Measurements from ENCODE around the gene ABHD4. TPM values are rescaled to one million over a fixed set of nuclear protein-coding genes. Genes with fewer than 3 reads are reported as not detected.

The ABHD4 gene
- total and polyA plus RNA-seq, 2 of the 4 experiments (the other 2 are of a cell fraction), result 5.0 to 22.0 TPM

- Histone ChIP-seq H2BK120ac (ENCODE audit: low read depth, low read length) (no peak overlapping the region), H3K79me1 (ENCODE audit: low read depth in 1 of 2, low read length in 2 of 2) (peaks cover 0 to 9% of the 10 kb centered on the region in 2 experiments; a peak in 2 of 4 replicates), H3K23ac (ENCODE audit: low read depth, low read length) (no peak overlapping the region), H3K27me3 (ENCODE audit: control insufficient read depth, insufficient read depth, low read length) (no peaks in the 10 kb centered on the region), H3K36me3 (ENCODE audit: control insufficient read depth, insufficient read depth, low read length) (peaks cover 4% of the 10 kb centered on the region), H3K9me3 (ENCODE audit: control insufficient read depth, insufficient read depth, low read length) (no peaks in the 10 kb centered on the region), H3K4me1 (ENCODE audit: control insufficient read depth, insufficient read depth, low read length) (peaks cover 13% of the 10 kb centered on the region), H3K9ac (ENCODE audit: low read depth, low read length) (no peak overlapping the region), H2AFZ (replicated peaks; ENCODE audit: low read length, poor library complexity) (no peak overlapping the region), H2AK5ac (ENCODE audit: low read depth, low read length) (no peak overlapping the region), H2BK15ac (ENCODE audit: low read depth, low read length) (no peak overlapping the region), H4K20me1 (ENCODE audit: insufficient read depth, low read length) (no peaks in the 10 kb centered on the region), H3K4me2 (ENCODE audit: low read depth, low read length) (no peak overlapping the region), H2BK20ac (ENCODE audit: low read depth, low read length) (no peak overlapping the region), H3K27ac (ENCODE audit: insufficient read depth, low read length) (no peak overlapping the region), H3K4ac (ENCODE audit: low read depth, low read length) (no peak overlapping the region), H2AK9ac (replicated peaks; ENCODE audit: low read depth, low read length, poor library complexity) (no peak overlapping the region), H4K91ac (ENCODE audit: insufficient read depth, low read depth, low read length) (no peak overlapping the region), H3K9me1 (ENCODE audit: insufficient read depth, low read length) (peaks cover 8% of the 10 kb centered on the region), H3K18ac (ENCODE audit: low read depth, low read length) (no peak overlapping the region), H3K4me3 (ENCODE audit: insufficient read depth, low read depth, low read length) (no peak overlapping the region), H3K14ac (replicated peaks; ENCODE audit: low read depth, low read length) (no peak overlapping the region), H4K5ac (ENCODE audit: low read depth, low read length) (no peak overlapping the region), H3K56ac (ENCODE audit: extremely low read depth, insufficient read depth, low read length) (no peak overlapping the region), H4K8ac (ENCODE audit: low read depth in 2 of 2, low read length in 2 of 2) (no peak overlapping the region), H2BK5ac (ENCODE audit: low read depth, low read length, poor library complexity, severe bottlenecking) (no peak overlapping the region)
- BruUV-seq (replicated peaks), result no TSS peak
- intact Hi-C loops (cut with micrococcal nuclease) (loop anchor here (5.0 to 10.0 kb wide), 4 partner anchors 208 to 746 kb away; partner anchors contain the start of genes BCL2L2, MMP14, OXA1L and PPP1R3E), in situ Hi-C loops (cut with MboI; ENCODE audit: low sequenced_read_pairs) (loop anchor here (5.0 to 10.0 kb wide), 4 partner anchors 167 to 506 kb away; partner anchors contain the start of gene OXA1L), dilution Hi-C loops (cut with HindIII; ENCODE audit: low sequenced_read_pairs, unreplicated experiment) (no loop called here)
- POLR2A ChIA-PET (ENCODE audit: unreplicated experiment), result no interaction called here
- no peak for TF ChIP-seq MXI1 (IDR thresholded peaks at IDR 0.05; ENCODE audit: borderline replicate concordance, low read depth, low read length)
- TF ChIP-seq RFX5 (IDR thresholded peaks at IDR 0.05; ENCODE audit: low read depth, low read length), result no peak
- TF ChIP-seq CTCF (conservative IDR thresholded peaks at IDR 0.05; ENCODE audit: low read depth, low read length), result no peak
- no peak for TF ChIP-seq CHD1 (IDR thresholded peaks at IDR 0.05; ENCODE audit: low read depth, low read length)
- TF ChIP-seq MAFK (IDR thresholded peaks at IDR 0.05; ENCODE audit: low read depth, low read length), result no peak
- TF ChIP-seq RAD21 (IDR thresholded peaks at IDR 0.05; ENCODE audit: low read length), result no peak
- no peak for TF ChIP-seq ELK1 (IDR thresholded peaks at IDR 0.05; ENCODE audit: borderline replicate concordance, low read depth, low read length)
- no peak for TF ChIP-seq NFE2L2 (IDR thresholded peaks at IDR 0.05; ENCODE audit: low read depth, low read length)
- TF ChIP-seq USF2 (IDR thresholded peaks at IDR 0.05; ENCODE audit: low read depth, low read length), result no peak
- no peak for TF ChIP-seq CEBPB (IDR thresholded peaks at IDR 0.05; ENCODE audit: low read depth, low read length)
- ATAC-seq (ENCODE audit: low read depth), result no peak
- 57% methylated on average over 1 of the region's 1 CpG; no CpG with 5 or more reads in 1 of the 2 experiments for WGBS, 2 experiments (ENCODE audit: extremely low coverage in 2 of 2, insufficient read length in 1 of 2)
- CTCF ChIA-PET, result interaction anchor here (0.9 kb wide), 1 partner anchor 427 kb away, joined by 3 read pairs; no protein-coding TSS in a partner anchor
- DNase-seq, result no peak
Measured at GRCh38 chr14:22559041-22559440, 39.1 kb upstream of the ABHD4 start.
